GM06990 (cell line): ENCODE results near the gene SIRT6.
A peak's percentile ranks its signal among the peaks of the same experiment; 100 is the strongest.
"Not testable (repeated sequence)": the region's sequence is repeated elsewhere in the genome, so short reads cannot be mapped to it uniquely, and the experiment has no call there.

Experiments
- DNase-seq: peaks from one replicate; pipeline ENCODE4 v3.0.0-alpha.2; 2011; ENCODE audit not compliant: insufficient read length; ENCODE audit errors: extremely low read depth
- H3K27me3 ChIP-seq: replicated peaks from 2 replicates; pipeline ENCODE4 v1.6.0; 2011; ENCODE audit warnings: low read length; ENCODE audit not compliant: control insufficient read depth, insufficient read depth
- H3K36me3 ChIP-seq: 2 replicates; pipeline ENCODE4 v1.5.1; 2011; ENCODE audit warnings: low read length; ENCODE audit not compliant: control insufficient read depth, insufficient read depth
- H3K4me3 ChIP-seq: replicated peaks from 2 replicates; pipeline ENCODE4 v1.5.1; 2011; ENCODE audit warnings: low read depth, mild to moderate bottlenecking, control low read depth, low read length
- TF ChIP-seq, protein P1 (sequence below): IDR thresholded peaks from 2 replicates; pipeline ENCODE4 v1.5.1; 2011; ENCODE audit warnings: low read length, control low read depth, mild to moderate bottlenecking, inconsistent platforms; ENCODE audit not compliant: insufficient read depth, poor library complexity, severe bottlenecking

Gene SIRT6

DNA sequence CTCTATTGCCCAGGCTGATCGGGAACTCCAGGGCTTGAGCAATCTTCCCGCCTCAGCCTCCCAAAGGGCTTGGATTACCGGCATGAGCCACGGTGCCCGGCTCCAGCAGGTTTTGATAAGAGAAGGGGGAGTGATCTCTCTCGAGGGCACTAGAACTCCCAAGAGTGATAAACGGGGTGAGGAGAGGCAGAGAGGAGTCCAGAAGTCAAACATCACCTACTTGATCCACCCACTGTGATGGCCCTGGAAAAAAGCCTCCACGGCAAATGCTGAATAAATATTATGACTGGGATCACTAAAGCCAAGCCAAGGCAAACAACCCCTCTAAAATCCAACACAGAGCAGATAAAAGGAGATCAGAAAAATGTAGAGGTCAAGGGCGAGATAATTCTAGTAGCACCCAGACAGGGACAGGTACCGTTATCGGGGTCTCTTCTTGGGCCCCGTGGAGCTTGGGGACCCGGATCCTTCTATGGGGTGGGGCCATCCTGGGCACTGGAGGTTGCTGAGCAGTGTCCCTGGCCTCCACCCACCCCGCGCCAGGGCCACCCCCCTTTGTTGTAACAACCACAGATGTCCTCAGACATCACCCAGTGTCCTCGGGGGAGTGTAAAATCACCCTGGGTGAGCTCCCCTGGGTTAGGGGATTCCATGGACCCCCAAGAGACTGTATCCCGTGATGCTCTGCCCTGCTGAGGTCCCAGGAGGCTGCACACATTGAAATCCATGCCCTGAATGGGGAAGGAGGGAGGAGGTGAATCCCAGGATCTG is 32.7 kb downstream of the SIRT6 start:
- Histone ChIP-seq H3K27me3 (peaks cover 4% of the 10 kb centered on the region), H3K4me3 (no peak overlapping the region), H3K36me3 (no peaks in the 10 kb centered on the region)
- no peak for DNase-seq
- TF ChIP-seq, protein P1, sequence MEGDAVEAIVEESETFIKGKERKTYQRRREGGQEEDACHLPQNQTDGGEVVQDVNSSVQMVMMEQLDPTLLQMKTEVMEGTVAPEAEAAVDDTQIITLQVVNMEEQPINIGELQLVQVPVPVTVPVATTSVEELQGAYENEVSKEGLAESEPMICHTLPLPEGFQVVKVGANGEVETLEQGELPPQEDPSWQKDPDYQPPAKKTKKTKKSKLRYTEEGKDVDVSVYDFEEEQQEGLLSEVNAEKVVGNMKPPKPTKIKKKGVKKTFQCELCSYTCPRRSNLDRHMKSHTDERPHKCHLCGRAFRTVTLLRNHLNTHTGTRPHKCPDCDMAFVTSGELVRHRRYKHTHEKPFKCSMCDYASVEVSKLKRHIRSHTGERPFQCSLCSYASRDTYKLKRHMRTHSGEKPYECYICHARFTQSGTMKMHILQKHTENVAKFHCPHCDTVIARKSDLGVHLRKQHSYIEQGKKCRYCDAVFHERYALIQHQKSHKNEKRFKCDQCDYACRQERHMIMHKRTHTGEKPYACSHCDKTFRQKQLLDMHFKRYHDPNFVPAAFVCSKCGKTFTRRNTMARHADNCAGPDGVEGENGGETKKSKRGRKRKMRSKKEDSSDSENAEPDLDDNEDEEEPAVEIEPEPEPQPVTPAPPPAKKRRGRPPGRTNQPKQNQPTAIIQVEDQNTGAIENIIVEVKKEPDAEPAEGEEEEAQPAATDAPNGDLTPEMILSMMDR: no peak

DNA sequence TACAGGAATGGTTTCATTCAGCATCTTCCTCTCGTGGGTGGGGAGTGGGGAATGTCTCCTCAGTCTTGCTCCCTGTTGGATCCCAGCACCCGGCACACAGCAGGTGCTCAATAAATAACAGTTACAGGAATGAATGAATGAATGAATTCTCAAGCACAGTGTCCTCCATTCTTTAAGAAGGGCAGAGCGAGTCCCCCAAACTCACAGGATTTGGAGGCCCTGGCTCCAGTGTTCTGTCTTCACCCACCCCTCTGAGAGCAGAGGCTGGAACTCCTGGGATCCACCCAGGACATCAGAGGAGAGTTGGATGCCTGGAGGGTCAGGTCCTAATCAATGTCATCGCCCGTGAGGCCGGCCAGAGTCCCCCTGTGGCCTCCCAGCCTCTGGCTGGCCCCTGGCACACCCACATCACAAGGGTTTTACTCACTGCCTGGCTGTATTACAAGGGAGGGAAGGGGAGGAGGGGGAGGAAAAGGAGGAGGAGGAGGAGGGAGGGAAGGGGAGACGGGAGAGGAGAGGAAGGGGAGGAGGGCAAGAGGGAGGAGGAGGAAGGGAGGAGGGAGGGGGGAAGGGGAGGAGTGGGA is 37.6 kb downstream of the SIRT6 start:
- DNase-seq: no peak
- TF ChIP-seq, protein P1: no peak
- H3K36me3 ChIP-seq: no peaks in the 10 kb centered on the region
- peaks cover 4% of the 10 kb centered on the region for H3K27me3 ChIP-seq
- H3K4me3 ChIP-seq: no peak overlapping the region

DNA sequence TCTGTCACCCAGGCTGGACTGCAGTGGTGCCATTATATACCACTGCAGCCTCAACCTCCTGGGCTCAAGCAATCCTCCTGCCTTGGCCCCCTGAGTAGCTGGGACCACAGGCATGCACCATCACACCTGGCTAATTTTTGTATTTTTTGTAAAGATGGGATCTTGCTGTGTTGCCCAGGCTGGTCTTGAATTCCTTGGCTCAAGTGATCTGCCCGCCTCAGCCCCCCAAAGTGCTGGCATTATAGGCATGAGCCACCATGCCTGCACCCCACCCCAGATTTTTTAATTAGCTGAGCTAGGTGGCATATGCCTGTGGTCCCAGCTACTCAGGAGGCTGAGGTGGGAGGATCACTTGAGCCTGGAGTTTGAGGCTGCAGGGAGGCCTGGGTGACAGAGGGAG is 39.4 kb downstream of the SIRT6 start:
- not testable (repeated sequence) for H3K27me3 ChIP-seq, DNase-seq, H3K4me3 ChIP-seq, H3K36me3 ChIP-seq

DNA sequence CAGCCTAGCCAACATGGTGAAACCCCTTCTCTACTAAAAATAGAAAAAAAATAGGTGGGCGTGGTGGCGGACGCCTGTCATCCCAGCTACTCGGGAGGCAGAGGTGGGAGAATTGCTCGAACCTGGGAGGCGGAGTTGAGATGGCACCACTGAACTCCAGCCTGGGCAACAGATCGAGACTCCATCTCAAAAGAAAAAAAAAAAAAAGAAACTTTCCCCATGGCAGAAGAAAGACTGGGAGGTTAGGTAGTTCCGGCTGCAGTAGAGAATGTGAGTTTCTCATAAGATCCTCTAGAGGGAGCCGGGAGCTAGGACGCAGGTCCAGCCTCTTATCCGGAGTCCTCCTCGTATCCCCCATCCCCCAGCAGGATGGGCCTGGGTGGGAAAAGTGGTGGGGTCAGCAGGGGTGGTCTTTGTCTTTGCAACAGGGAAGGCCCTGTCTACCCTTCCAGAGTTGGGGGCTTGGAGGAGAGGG is 42.1 kb downstream of the SIRT6 start:
- DNase-seq: no peak
- TF ChIP-seq, protein P1: peak; percentile 79
- no peaks in the 10 kb centered on the region for H3K36me3 ChIP-seq
- no peaks in the 10 kb centered on the region for H3K27me3 ChIP-seq
- no peak overlapping the region for H3K4me3 ChIP-seq

DNA sequence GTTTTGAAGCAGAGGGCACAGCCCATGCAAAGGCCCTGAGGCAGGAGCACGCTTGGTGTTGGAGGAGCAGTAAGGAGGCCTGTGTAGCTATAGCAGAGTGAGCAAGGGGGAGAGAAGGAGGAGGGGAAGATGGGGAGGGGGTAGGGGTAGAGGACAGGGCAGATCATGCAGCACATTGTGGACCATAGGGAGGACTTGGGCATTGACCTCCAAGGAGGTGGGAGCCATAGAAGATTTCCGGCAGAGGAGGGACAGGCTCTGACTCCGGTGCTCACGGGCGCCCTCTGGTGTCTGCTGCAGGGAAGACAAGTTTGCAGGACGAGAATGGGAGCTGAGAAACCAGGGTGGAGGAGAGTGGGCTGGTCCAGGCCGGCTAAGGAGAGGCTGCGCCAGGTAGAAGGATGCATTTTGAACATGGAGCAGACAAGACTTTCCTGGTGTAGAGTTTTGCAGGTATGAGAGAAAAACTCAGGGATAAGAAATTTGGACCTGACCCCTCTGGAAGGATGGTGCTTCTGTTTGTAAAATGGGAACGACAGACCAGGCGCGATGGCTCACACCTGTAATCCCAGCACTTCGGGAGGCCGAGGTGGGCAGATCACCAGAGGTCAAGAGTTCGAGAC is 42.6 kb downstream of the SIRT6 start:
- Histone ChIP-seq H3K27me3 (no peaks in the 10 kb centered on the region), H3K36me3 (no peaks in the 10 kb centered on the region), H3K4me3 (no peak overlapping the region)
- peak; percentile 64 for DNase-seq
- TF ChIP-seq, protein P1: peak; percentile 96

DNA sequence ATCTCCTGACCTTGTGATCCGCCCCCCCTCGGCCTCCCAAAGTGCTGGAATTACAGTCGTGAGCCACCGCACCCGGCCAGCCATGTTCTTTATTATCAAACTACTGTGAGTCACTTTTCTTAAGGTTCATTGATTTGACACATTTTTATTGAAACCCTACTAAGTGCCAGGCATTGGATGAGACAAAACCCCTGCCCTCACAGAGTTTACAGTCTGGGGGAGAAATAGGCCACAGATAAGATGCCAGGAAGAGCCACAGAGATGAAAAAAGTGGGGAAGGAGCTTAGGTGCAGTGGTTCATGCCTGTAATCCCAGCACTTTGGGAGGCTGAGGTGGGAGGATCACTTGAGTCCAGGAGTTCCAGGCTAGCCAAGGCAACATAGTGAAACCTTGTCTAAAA is 43.9 kb downstream of the SIRT6 start:
- Histone ChIP-seq H3K27me3 (no peaks in the 10 kb centered on the region), H3K4me3 (no peak overlapping the region), H3K36me3 (no peaks in the 10 kb centered on the region)
- DNase-seq: no peak
- TF ChIP-seq, protein P1: no peak
